Measurements from ENCODE around the gene FADS6. TPM values are rescaled to one million over a fixed set of nuclear protein-coding genes. Genes with fewer than 3 reads are reported as not detected.

FADS6 gene
- total RNA-seq, 4 donors from 2014 or later, result 0.22 TPM; not detected in 3

DNA sequence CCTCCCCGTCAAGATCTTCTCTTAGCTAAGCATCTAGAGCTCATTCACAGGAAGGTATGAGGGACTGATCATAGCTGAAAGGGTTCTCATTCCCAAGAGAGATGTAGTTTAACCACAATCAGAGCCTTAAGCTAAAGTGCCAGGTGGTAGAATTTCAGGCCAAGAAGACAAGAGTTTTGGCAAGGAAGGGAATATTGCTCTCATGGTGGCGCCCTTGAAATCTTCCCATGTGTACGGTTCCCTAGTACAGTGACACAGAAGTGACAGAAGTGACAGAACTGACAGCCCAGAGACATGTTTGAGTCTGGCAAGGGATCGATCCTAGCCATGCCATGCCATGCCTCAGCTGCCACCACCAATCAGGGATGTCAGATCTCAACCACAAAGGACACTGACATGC lies 36.2 kb downstream of the FADS6 start:
- TF ChIP-seq, protein P1, sequence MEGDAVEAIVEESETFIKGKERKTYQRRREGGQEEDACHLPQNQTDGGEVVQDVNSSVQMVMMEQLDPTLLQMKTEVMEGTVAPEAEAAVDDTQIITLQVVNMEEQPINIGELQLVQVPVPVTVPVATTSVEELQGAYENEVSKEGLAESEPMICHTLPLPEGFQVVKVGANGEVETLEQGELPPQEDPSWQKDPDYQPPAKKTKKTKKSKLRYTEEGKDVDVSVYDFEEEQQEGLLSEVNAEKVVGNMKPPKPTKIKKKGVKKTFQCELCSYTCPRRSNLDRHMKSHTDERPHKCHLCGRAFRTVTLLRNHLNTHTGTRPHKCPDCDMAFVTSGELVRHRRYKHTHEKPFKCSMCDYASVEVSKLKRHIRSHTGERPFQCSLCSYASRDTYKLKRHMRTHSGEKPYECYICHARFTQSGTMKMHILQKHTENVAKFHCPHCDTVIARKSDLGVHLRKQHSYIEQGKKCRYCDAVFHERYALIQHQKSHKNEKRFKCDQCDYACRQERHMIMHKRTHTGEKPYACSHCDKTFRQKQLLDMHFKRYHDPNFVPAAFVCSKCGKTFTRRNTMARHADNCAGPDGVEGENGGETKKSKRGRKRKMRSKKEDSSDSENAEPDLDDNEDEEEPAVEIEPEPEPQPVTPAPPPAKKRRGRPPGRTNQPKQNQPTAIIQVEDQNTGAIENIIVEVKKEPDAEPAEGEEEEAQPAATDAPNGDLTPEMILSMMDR (IDR thresholded peaks at IDR 0.05; ENCODE audit: low read depth), result no peak

DNA sequence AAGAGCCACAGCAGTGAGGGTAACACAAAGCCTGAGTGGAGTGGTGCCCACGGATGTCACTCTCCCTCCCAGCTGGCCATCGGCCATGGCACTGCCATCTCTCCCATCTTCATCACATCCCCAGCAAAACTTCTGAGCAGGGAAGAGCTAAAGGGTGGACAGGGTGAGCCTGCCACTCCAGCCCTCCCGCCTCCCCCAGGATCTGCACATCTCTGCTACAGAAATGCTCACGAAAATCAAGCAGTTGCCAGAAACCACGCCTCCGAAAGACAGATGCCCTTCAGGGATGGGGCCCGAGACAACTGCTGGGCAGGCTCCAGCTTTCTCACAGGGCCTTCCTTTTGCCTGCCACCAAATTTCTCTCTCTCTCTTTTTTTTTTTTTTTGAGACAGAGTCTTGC lies 37.3 kb downstream of the FADS6 start:
- TF ChIP-seq, protein P1 (IDR thresholded peaks at IDR 0.05; ENCODE audit: low read depth), result no peak

DNA sequence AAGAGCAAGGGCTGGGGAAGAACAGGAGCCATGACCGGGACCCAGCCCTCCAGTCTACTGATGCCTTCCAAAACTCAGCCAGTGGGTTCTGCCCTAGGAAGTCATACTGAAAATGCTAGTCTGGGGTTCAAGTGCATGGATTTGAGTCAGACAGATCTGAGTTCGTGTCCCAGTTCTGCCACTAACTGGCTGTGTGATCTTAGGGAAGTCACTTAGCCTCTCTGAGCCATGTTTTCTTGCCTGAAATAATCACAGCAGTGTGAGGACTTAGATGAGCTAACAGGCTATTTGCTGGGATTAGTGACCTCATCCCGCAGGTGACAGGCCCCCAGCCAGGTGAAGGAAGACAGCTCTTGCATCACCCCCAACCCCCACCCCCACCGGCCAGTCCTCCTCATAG lies 38.1 kb downstream of the FADS6 start:
- TF ChIP-seq, protein P1 (IDR thresholded peaks at IDR 0.05; ENCODE audit: low read depth), result no peak

DNA sequence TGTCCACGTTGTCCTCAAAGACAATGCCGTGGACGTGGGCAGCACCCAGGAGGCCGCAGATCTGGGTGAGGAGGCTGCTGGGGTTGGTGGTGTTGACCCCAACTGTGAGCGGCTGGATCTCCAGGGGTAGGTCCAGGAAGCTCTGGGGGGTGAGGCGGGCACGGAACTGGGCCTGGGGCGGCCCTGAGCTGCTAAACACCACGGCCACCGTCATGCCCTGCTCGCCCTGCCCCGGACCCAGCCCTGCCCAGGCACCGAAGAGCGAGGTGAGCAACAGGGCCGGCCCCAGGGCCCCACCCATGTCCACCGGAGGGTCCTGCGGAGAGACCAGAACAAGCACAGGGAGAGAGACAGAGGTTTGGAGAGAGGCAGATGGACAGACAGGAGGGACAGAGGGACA lies 38.6 kb downstream of the FADS6 start:
- TF ChIP-seq, protein P1 (IDR thresholded peaks at IDR 0.05; ENCODE audit: low read depth), result no peak

DNA sequence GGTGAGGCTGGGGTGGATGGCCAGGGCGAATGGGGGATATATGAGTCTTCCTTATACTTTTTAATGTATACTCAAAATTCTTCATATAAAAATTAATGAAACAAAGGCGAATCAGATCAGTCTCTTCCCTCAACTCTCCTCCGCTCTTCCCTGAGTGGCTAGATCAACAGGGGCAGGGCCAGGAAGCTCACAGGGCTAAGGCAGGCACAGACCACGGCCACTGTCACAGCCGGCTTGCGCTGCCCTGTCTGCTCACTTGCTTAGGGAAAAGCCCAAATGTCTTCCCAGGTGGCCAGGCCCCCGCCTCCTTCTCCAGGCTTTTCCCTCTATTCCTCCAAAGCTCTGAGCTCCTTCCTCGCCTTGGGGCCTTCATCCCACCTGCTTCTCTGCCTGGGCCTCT lies 39.8 kb downstream of the FADS6 start:
- TF ChIP-seq, protein P1 (IDR thresholded peaks at IDR 0.05; ENCODE audit: low read depth), result no peak

DNA sequence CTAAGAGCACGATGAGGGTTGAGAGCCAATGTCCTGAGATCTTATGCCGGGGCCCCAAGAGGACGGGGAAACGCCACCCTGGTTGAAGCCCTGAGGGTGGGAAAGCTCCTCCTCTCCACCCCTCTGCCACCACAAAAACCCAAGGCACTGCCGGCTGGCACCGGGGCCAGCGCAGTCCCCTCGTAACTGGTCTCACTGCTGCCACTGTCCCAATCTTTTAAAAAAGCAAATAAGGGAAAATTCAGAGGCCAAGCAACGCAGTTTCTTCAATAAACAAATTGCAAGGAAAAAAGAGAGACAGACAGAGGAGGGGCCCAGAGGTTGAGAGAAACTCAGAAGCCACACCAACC lies 40.4 kb downstream of the FADS6 start:
- TF ChIP-seq, protein P1 (IDR thresholded peaks at IDR 0.05; ENCODE audit: low read depth), result no peak

DNA sequence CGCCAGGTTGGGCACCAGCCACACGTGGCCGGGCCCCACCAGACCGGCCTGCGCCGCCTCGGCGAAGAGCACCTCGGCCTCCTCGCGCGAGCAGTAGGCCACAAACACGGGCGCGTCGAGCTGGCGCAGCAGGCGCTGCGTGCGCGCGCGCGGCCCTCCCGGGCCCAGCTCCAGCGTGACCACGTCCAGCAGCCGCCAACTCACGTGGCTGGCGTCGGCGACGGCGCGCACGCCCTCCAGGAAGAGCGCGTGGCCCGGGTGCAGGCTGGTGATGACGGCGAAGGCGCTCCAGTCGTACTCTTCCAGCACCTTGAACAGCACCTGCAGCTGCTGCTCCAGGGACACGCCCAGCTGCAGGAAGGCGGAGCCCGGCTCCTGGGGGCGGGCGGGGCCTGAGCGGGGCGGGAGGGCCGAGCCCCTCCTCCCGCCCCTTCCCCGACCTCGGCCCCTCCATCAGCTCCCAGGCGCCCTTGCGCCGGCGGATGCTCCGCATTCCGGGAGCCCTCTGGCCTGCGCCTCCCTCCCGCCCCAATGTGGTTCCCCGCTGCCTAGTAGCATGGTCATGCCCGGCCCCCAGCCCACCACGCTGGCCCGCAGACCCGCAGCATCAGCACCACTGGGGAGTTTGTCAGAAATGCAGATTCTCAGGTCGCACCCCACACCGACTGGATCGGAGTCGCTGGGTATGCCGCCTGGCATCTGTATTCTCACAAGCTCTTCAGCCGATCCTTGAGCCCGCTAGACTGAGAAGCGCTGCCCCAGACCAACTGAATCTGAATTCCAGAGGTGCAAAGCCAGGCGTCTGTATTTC lies 41.0 kb downstream of the FADS6 start:
- TF ChIP-seq, protein P1 (IDR thresholded peaks at IDR 0.05; ENCODE audit: low read depth), result no peak

Measured in subcutaneous adipose tissue (tissue), 4 donors.